Dedifferentiated amniotic fluid mesenchymal stem cell (primary cell): ENCODE data around the gene ATF7.

Experiments
- DNase-seq: peaks from one replicate; pipeline ENCODE4 v3.0.0-alpha.2; 2016; ENCODE audit errors: extremely low spot score

Gene ATF7

DNA sequence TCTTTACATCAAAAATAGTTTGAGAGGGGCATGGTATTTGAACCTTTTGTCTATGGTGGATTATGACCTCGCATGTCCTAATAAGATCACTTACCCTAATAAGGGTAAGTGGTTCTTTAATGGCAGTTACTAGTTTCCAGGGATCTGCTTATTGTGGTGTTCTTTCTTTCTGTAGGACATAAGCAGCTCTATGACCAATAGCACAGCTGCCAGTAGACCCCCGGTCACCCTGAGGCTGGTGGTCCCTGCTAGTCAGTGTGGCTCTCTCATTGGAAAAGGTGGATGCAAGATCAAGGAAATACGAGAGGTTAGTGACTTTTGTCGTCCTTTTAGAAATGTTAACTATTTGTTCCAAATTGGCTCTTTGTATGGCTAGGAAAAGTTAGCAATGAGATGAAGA is 167.1 kb downstream of the ATF7 start:
- no peak for DNase-seq
